PFSK-1 (cell line): Measurements from ENCODE around the gene ABR.

ENCODE experiments used
- FOXP2 ChIP-seq: optimal IDR thresholded peaks from 2 replicates; pipeline ENCODE3; 2011; ENCODE audit warnings: borderline replicate concordance, control low read depth, inconsistent platforms; ENCODE audit not compliant: insufficient read depth; ENCODE audit errors: extremely low read length, extremely low read depth
- POLR2AphosphoS5 ChIP-seq: IDR thresholded peaks from 2 replicates; pipeline ENCODE4 v1.6.1; 2012; ENCODE audit warnings: low read depth, mild to moderate bottlenecking, control low read depth, low read length, moderate library complexity
- REST ChIP-seq, 2 experiments: IDR thresholded peaks; 2 replicates each; pipeline versions ENCODE4 v1.6.1 to v1.8.0; 2011 to 2012; ENCODE audit warnings: low read depth in 2 of 2, low read length in 2 of 2, control low read depth in 1 of 2, inconsistent platforms in 1 of 2, mild to moderate bottlenecking in 1 of 2, moderate library complexity in 1 of 2; ENCODE audit not compliant: insufficient read depth in 1 of 2
- SIN3A ChIP-seq: IDR thresholded peaks from 2 replicates; pipeline ENCODE4 v1.6.1; 2012; ENCODE audit warnings: mild to moderate bottlenecking, low read length, moderate library complexity, borderline replicate concordance; ENCODE audit not compliant: insufficient read depth
- TAF1 ChIP-seq: IDR thresholded peaks from 2 replicates; pipeline ENCODE4 v1.6.1; 2012; ENCODE audit warnings: low read length, control low read depth, borderline replicate concordance; ENCODE audit not compliant: insufficient read depth

ABR gene

GRCh38 chr17:954431-955164 is 225.2 kb downstream of the ABR start:
- TF ChIP-seq REST (IDR thresholded peaks at IDR 0.05; ENCODE audit: insufficient read depth in 1 of 2, low read depth in 2 of 2, low read length in 2 of 2) (no peak), POLR2AphosphoS5 (no peak), FOXP2 (no peak), SIN3A (no peak), TAF1 (no peak)

GRCh38 chr17:953767-954166 is 226.0 kb downstream of the ABR start:
- TF ChIP-seq TAF1 (no peak), REST (IDR thresholded peaks at IDR 0.05; ENCODE audit: insufficient read depth in 1 of 2, low read depth in 2 of 2, low read length in 2 of 2) (no peak), FOXP2 (no peak), SIN3A (no peak), POLR2AphosphoS5 (no peak)
